Measurements from ENCODE around the gene B3GNT2.

Gene B3GNT2

GRCh38 chr2:62219407-62220159 lies 23.7 kb downstream of the B3GNT2 start:
- no peak for DNase-seq (ENCODE audit: low spot score)
- TF ChIP-seq CTCF (IDR thresholded peaks at IDR 0.05; ENCODE audit: extremely low read depth, insufficient read depth, missing control alignments): no peak
- in situ Hi-C loops (cut with MboI; ENCODE audit: low pct_unique_long_range_greater_than_20kb, low sequenced_read_pairs, unreplicated experiment): loop anchor here (25.0 kb wide), 1 partner anchor 193 kb away; no protein-coding TSS in a partner anchor

GRCh38 chr2:62221141-62221540 lies 25.2 kb downstream of the B3GNT2 start:
- no peak for DNase-seq (ENCODE audit: low spot score)
- in situ Hi-C loops (cut with MboI; ENCODE audit: low pct_unique_long_range_greater_than_20kb, low sequenced_read_pairs, unreplicated experiment): loop anchor here (25.0 kb wide), 1 partner anchor 191 kb away; no protein-coding TSS in a partner anchor
- no peak for TF ChIP-seq CTCF (IDR thresholded peaks at IDR 0.05; ENCODE audit: extremely low read depth, insufficient read depth, missing control alignments)

- no peak for DNase-seq (ENCODE audit: low spot score)
- TF ChIP-seq CTCF (IDR thresholded peaks at IDR 0.05; ENCODE audit: extremely low read depth, insufficient read depth, missing control alignments): no peak
- in situ Hi-C loops (cut with MboI; ENCODE audit: low pct_unique_long_range_greater_than_20kb, low sequenced_read_pairs, unreplicated experiment): loop anchor here (25.0 kb wide), 1 partner anchor 190 kb away; no protein-coding TSS in a partner anchor
Measured at GRCh38 chr2:62222171-62222570, 26.3 kb downstream of the B3GNT2 start.

GRCh38 chr2:62222674-62223073 lies 26.8 kb downstream of the B3GNT2 start:
- in situ Hi-C loops (cut with MboI; ENCODE audit: low pct_unique_long_range_greater_than_20kb, low sequenced_read_pairs, unreplicated experiment): loop anchor here (25.0 kb wide), 1 partner anchor 190 kb away; no protein-coding TSS in a partner anchor
- no peak for TF ChIP-seq CTCF (IDR thresholded peaks at IDR 0.05; ENCODE audit: extremely low read depth, insufficient read depth, missing control alignments)

GRCh38 chr2:62224976-62225375 lies 29.1 kb downstream of the B3GNT2 start:
- in situ Hi-C loops (cut with MboI; ENCODE audit: low pct_unique_long_range_greater_than_20kb, low sequenced_read_pairs, unreplicated experiment): loop anchor here (25.0 kb wide), 1 partner anchor 187 kb away; no protein-coding TSS in a partner anchor
- TF ChIP-seq CTCF (IDR thresholded peaks at IDR 0.05; ENCODE audit: extremely low read depth, insufficient read depth, missing control alignments): no peak
- no peak for DNase-seq (ENCODE audit: low spot score)

More at GRCh38 chr2:62222674-62223073, 26.8 kb downstream of the B3GNT2 start:
- DNase-seq (ENCODE audit: low spot score): no peak

- DNase-seq (ENCODE audit: low spot score): no peak
- in situ Hi-C loops (cut with MboI; ENCODE audit: low pct_unique_long_range_greater_than_20kb, low sequenced_read_pairs, unreplicated experiment): no loop called here
- TF ChIP-seq CTCF (IDR thresholded peaks at IDR 0.05; ENCODE audit: extremely low read depth, insufficient read depth, missing control alignments): no peak
Measured at GRCh38 chr2:62227386-62228075, 31.6 kb downstream of the B3GNT2 start.

Data from GM13977 (cell line).